Stimulated activated CD8-positive, alpha-beta memory T cell treated with anti-CD3 and anti-CD28 coated beads, Interleukin-7, amount 100 ng/mL, for 48 hours (primary cell): ENCODE measurements around the gene GON7.
"Not testable (repeated sequence)": the region's sequence is repeated elsewhere in the genome, so short reads cannot be mapped to it uniquely, and the experiment has no call there.

Source experiments
- DNase-seq, 2 donors: peaks; one replicate each; pipeline ENCODE4 v3.0.0-alpha.2; 2020; ENCODE audit warnings: low read depth in 1 of 2; ENCODE audit errors: extremely low read depth in 1 of 2

GON7 gene

GRCh38 chr14:93206793-93207467, at the start of gene GON7, which contains the start of gene UBR7:
Gene GON7 (minus strand): TSS chr14:93207065. CDS start chr14:93207037, 28 bp downstream.
Gene UBR7 (plus strand): TSS chr14:93207256. CDS start chr14:93207292, 36 bp downstream.
- peak; percentile 81 to 88 for DNase-seq

GRCh38 chr14:93249128-93249831, 42.4 kb upstream of the GON7 start:
- DNase-seq, result no peak

GRCh38 chr14:93246534-93246933, 39.7 kb upstream of the GON7 start:
- no peak for DNase-seq

GRCh38 chr14:93245764-93246420, 39.0 kb upstream of the GON7 start:
- no peak for DNase-seq

- no peak for DNase-seq
These were observed 33.8 kb upstream of the GON7 start for GRCh38 chr14:93240678-93241000.

- no peak for DNase-seq
These were observed 33.2 kb upstream of the GON7 start for GRCh38 chr14:93239869-93240677.

- DNase-seq, result no peak
These were observed 27.9 kb upstream of the GON7 start for GRCh38 chr14:93234798-93235197.

- not testable (repeated sequence) for DNase-seq
These were observed 26.2 kb upstream of the GON7 start for GRCh38 chr14:93233078-93233477.

GRCh38 chr14:93232159-93232558, 25.3 kb upstream of the GON7 start:
- no peak for DNase-seq

- DNase-seq, result no peak
These were observed 24.5 kb upstream of the GON7 start for GRCh38 chr14:93231129-93231979.

GRCh38 chr14:93230539-93230938, 23.7 kb upstream of the GON7 start:
- DNase-seq, result no peak

GRCh38 chr14:93228550-93228949, 21.7 kb upstream of the GON7 start:
- DNase-seq, result no peak

GRCh38 chr14:93223565-93223964, 16.7 kb upstream of the GON7 start:
- DNase-seq, result no peak

GRCh38 chr14:93220509-93220908, 13.6 kb upstream of the GON7 start:
- no peak for DNase-seq

GRCh38 chr14:93219103-93219726, 12.3 kb upstream of the GON7 start:
- no peak for DNase-seq

GRCh38 chr14:93214598-93214997, 7.7 kb upstream of the GON7 start:
- no peak for DNase-seq

- no peak for DNase-seq
These were observed 5.6 kb upstream of the GON7 start for GRCh38 chr14:93212432-93212831.

- no peak for DNase-seq
These were observed 823 bp upstream of the GON7 start for GRCh38 chr14:93207468-93208308.

- no peak for DNase-seq
These were observed 5.6 kb downstream of the GON7 start for GRCh38 chr14:93201155-93201704.
